ENCODE results near the gene AOAH. TPM values are rescaled to one million over a fixed set of nuclear protein-coding genes. Genes with fewer than 3 reads are reported as not detected.

Gene AOAH
- total and polyA plus RNA-seq, 2 of the 13 experiments (the other 11 are each of a cell fraction or from before 2014, with no cell fraction given) = not detected

DNA sequence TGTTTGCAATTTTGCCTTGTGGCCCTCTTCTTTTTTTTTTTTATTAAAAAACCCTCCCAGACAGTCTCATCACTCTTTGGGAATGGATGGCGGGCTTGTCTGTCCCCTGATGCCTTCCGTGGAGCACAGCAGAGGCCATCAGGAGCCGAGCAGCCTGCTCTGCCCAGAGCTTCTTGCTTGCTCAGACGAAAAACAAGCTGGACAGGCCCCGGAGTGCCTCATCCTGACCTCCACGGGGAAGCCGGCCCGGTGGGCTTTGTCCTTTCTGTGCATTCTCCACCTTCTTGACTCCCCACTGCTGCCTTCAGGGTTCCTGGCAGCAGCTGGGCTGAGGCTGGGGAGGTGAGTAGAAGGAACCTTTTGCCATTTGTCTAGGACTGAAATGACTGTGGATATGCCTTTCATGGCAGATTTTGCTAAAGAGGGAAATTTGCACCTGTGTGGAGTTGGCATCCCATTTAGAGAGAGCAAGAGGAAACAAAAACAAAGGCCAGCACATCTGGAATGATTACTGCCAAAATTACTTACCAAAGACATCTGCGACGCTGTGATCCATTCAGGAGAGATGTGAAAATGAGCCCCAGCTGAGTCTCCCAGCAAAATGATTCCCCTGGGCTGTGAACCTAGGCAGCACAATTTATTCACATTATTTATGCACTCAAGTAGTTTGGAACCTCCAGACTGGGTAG, 108.3 kb downstream of the AOAH start:
- TF ChIP-seq, protein P1, sequence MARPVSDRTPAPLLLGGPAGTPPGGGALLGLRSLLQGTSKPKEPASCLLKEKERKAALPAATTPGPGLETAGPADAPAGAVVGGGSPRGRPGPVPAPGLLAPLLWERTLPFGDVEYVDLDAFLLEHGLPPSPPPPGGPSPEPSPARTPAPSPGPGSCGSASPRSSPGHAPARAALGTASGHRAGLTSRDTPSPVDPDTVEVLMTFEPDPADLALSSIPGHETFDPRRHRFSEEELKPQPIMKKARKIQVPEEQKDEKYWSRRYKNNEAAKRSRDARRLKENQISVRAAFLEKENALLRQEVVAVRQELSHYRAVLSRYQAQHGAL (CRISPR knock-in tag; IDR thresholded peaks at IDR 0.05; ENCODE audit: not compliant biosample characterization) = no peak
- no peak for TF ChIP-seq KLF13 (CRISPR knock-in tag; IDR thresholded peaks at IDR 0.05)
- no peak for TF ChIP-seq SP1 (IDR thresholded peaks at IDR 0.05)
- no peak for TF ChIP-seq SP1 (CRISPR knock-in tag; IDR thresholded peaks at IDR 0.05)
- TF ChIP-seq GATAD2A (CRISPR knock-in tag; IDR thresholded peaks at IDR 0.05) = no peak
- TF ChIP-seq GABPA (IDR thresholded peaks at IDR 0.05; ENCODE audit: low read depth, low read length) = no peak
- no peak for TF ChIP-seq GABPA (CRISPR knock-in tag; IDR thresholded peaks at IDR 0.05; ENCODE audit: low read depth)
- no peak for TF ChIP-seq TBP (CRISPR knock-in tag; IDR thresholded peaks at IDR 0.05)
- TF ChIP-seq NCOA5 (CRISPR knock-in tag; IDR thresholded peaks at IDR 0.05) = no peak
- no peak for TF ChIP-seq ZNF235 (CRISPR knock-in tag; IDR thresholded peaks at IDR 0.05; ENCODE audit: borderline replicate concordance)
- no peak for TF ChIP-seq ZNF790 (CRISPR knock-in tag; IDR thresholded peaks at IDR 0.05; ENCODE audit: borderline replicate concordance)
- TF ChIP-seq ZNF878 (CRISPR knock-in tag; IDR thresholded peaks at IDR 0.05) = no peak
- TF ChIP-seq, protein P2, sequence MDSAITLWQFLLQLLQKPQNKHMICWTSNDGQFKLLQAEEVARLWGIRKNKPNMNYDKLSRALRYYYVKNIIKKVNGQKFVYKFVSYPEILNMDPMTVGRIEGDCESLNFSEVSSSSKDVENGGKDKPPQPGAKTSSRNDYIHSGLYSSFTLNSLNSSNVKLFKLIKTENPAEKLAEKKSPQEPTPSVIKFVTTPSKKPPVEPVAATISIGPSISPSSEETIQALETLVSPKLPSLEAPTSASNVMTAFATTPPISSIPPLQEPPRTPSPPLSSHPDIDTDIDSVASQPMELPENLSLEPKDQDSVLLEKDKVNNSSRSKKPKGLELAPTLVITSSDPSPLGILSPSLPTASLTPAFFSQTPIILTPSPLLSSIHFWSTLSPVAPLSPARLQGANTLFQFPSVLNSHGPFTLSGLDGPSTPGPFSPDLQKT (CRISPR knock-in tag; IDR thresholded peaks at IDR 0.05; ENCODE audit: borderline replicate concordance) = no peak
- H3K27me3 ChIP-seq (ENCODE audit: control insufficient read depth in 1 of 2, insufficient read depth in 2 of 2, low read length in 2 of 2) = peaks cover 0 to 6% of the 10 kb centered on the region in 2 experiments; a peak in 1 of 5 replicates
- CTCF ChIA-PET (ENCODE audit: low intra/inter-chr PET ratio, low total read pairs) = no interaction called here
- H3K27ac ChIP-seq (ENCODE audit: extremely low read length, insufficient read depth, low read length) = no peak overlapping the region
- no peak for ATAC-seq
- no peaks in the 10 kb centered on the region for H3K9me3 ChIP-seq (ENCODE audit: low read length)
- no peaks in the 10 kb centered on the region for H4K20me1 ChIP-seq (ENCODE audit: insufficient read depth, low read length)
- no peak for DNase-seq (ENCODE audit: low spot score)
- POLR2A ChIA-PET = no interaction called here
- no TSS peak for BruUV-seq (replicated peaks)
- H2AFZ ChIP-seq (ENCODE audit: low read length) = no peak overlapping the region
- no peaks in the 10 kb centered on the region for H3K4me1 ChIP-seq (ENCODE audit: insufficient read depth, low read length)
- intact Hi-C loops (cut with micrococcal nuclease; ENCODE audit: unreplicated experiment) (no loop called here), in situ Hi-C loops (cut with HindIII; ENCODE audit: extremely low pct_ligation_motif_present, low pct_unique_long_range_greater_than_20kb) (no loop called here)
- no peak overlapping the region for H3K4me3 ChIP-seq (replicated peaks in 1 of 3; ENCODE audit: insufficient read depth in 1 of 3, low read depth in 2 of 3, low read length in 3 of 3)
- no peaks in the 10 kb centered on the region for H3K79me2 ChIP-seq (ENCODE audit: insufficient read depth, low read length)
- H3K4me2 ChIP-seq (ENCODE audit: low read depth, low read length) = no peak overlapping the region
- FAIRE-seq = no peak
- 27% methylated on average over 8 of the region's 10 CpGs for WGBS (ENCODE audit: low lambda C conversion rate)
- H3K36me3 ChIP-seq (replicated peaks in 1 of 2; ENCODE audit: control insufficient read depth in 1 of 2, insufficient read depth in 2 of 2, low read length in 2 of 2) = no peaks in the 10 kb centered on the region
- no peak overlapping the region for H3K9ac ChIP-seq (ENCODE audit: insufficient read depth, low read depth, low read length)

All from HepG2 (cell line).